Measurements from ENCODE around the gene ACKR3.

ACKR3 gene

DNA sequence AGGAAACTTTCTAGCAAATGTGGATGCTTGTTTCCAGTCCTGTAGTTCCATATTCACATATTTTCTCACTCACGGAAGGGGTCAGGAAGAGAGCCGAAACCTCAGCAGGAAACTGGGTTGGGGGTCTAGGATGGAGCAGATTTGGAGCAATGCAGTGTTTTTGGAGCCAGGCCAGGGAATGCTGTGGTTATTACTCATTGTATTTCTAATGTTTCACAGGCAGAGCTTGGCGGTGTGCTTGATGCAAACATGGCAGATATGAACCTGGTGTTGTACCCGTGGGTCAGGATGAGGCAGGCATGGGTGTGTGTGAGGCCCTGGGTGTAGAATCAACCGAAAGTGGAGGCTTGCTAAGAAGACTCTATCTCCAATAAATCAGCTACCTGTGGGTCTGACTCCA lies 34.6 kb upstream of the ACKR3 start:
- H3K4me1 ChIP-seq (ENCODE audit: insufficient read depth, low read length), result no peaks in the 10 kb centered on the region
- H3K9ac ChIP-seq (ENCODE audit: low read depth, low read length), result no peak overlapping the region
- no peaks in the 10 kb centered on the region for H3K9me3 ChIP-seq (ENCODE audit: insufficient read depth, low read depth, low read length)
- no peak overlapping the region for H3K4me3 ChIP-seq (ENCODE audit: low read length)
- WGBS, result 97% methylated on average over 5 of the region's 5 CpGs
- no peaks in the 10 kb centered on the region for H3K27me3 ChIP-seq (ENCODE audit: insufficient read depth, low read length)
- no peak overlapping the region for H3K27ac ChIP-seq (ENCODE audit: low read depth, low read length)
- H3K36me3 ChIP-seq (ENCODE audit: insufficient read depth, low read length), result no peaks in the 10 kb centered on the region

DNA sequence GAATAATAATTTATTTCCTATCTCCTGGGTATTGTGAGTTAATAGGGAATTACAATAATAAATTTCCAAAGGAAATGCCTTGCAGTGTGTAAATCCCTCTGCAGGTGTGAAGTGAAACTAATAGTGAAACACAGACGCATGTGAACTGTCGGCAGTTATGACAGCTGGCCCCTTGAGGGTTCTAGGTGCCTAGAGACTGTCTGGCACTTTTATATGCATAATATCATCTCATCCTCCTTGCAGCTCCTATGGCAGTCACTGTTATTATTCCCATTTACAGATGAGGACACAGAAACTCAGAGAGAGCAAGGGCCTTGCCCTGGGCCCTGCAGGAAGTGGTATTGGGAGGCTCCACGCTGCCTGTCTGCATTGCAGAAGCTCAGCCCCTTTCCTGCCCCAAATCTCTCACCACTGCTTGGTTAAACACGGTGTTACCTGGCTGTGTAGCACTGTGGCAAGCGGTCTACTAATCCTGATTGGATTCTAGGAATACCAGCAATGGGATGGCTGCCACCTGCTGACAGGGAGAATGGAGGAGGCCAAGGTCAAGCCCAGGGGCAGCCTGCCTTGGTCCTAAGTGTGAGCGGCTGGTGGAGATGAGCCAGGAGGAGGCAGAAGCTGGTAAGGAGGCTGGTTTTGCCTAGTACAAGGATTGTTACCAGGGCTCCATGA lies 32.8 kb upstream of the ACKR3 start:
- Histone ChIP-seq H3K9me3 (ENCODE audit: insufficient read depth, low read depth, low read length) (no peaks in the 10 kb centered on the region), H3K9ac (ENCODE audit: low read depth, low read length) (no peak overlapping the region), H3K27me3 (ENCODE audit: insufficient read depth, low read length) (no peaks in the 10 kb centered on the region), H3K27ac (ENCODE audit: low read depth, low read length) (no peak overlapping the region), H3K4me3 (ENCODE audit: low read length) (no peak overlapping the region), H3K4me1 (ENCODE audit: insufficient read depth, low read length) (no peaks in the 10 kb centered on the region), H3K36me3 (ENCODE audit: insufficient read depth, low read length) (no peaks in the 10 kb centered on the region)
- 71% methylated on average over 6 of the region's 6 CpGs for WGBS

GRCh38 chr2:236538242-236538641 lies 31.4 kb upstream of the ACKR3 start:
- no peaks in the 10 kb centered on the region for H3K9me3 ChIP-seq (ENCODE audit: insufficient read depth, low read depth, low read length)

GRCh38 chr2:236541008-236541562 lies 28.5 kb upstream of the ACKR3 start:
- H3K27ac ChIP-seq (ENCODE audit: low read depth, low read length), result no peak overlapping the region
- no peaks in the 10 kb centered on the region for H3K27me3 ChIP-seq (ENCODE audit: insufficient read depth, low read length)
- H3K9ac ChIP-seq (ENCODE audit: low read depth, low read length), result no peak overlapping the region
- WGBS, result 83% methylated on average over 3 of the region's 4 CpGs
- H3K36me3 ChIP-seq (ENCODE audit: insufficient read depth, low read length), result no peaks in the 10 kb centered on the region
- no peaks in the 10 kb centered on the region for H3K4me1 ChIP-seq (ENCODE audit: insufficient read depth, low read length)
- H3K4me3 ChIP-seq (ENCODE audit: low read length), result no peak overlapping the region
- H3K9me3 ChIP-seq (ENCODE audit: insufficient read depth, low read depth, low read length), result no peaks in the 10 kb centered on the region

More at GRCh38 chr2:236538242-236538641, 31.4 kb upstream of the ACKR3 start:
- Histone ChIP-seq H3K4me1 (ENCODE audit: insufficient read depth, low read length) (no peaks in the 10 kb centered on the region), H3K27ac (ENCODE audit: low read depth, low read length) (no peak overlapping the region), H3K36me3 (ENCODE audit: insufficient read depth, low read length) (no peaks in the 10 kb centered on the region), H3K27me3 (ENCODE audit: insufficient read depth, low read length) (no peaks in the 10 kb centered on the region), H3K9ac (ENCODE audit: low read depth, low read length) (no peak overlapping the region), H3K4me3 (ENCODE audit: low read length) (no peak overlapping the region)
- 89% methylated on average over 5 of the region's 5 CpGs for WGBS

GRCh38 chr2:236544362-236544761 lies 25.3 kb upstream of the ACKR3 start:
- no peak overlapping the region for H3K27ac ChIP-seq (ENCODE audit: low read depth, low read length)
- H3K27me3 ChIP-seq (ENCODE audit: insufficient read depth, low read length), result no peaks in the 10 kb centered on the region
- H3K4me3 ChIP-seq (ENCODE audit: low read length), result no peak overlapping the region
- no peaks in the 10 kb centered on the region for H3K4me1 ChIP-seq (ENCODE audit: insufficient read depth, low read length)
- no peaks in the 10 kb centered on the region for H3K36me3 ChIP-seq (ENCODE audit: insufficient read depth, low read length)
- no peaks in the 10 kb centered on the region for H3K9me3 ChIP-seq (ENCODE audit: insufficient read depth, low read depth, low read length)
- H3K9ac ChIP-seq (ENCODE audit: low read depth, low read length), result no peak overlapping the region
- WGBS, result 94% methylated on average over 13 of the region's 13 CpGs

GRCh38 chr2:236545248-236545658 lies 24.4 kb upstream of the ACKR3 start:
- no peaks in the 10 kb centered on the region for H3K36me3 ChIP-seq (ENCODE audit: insufficient read depth, low read length)
- no peaks in the 10 kb centered on the region for H3K9me3 ChIP-seq (ENCODE audit: insufficient read depth, low read depth, low read length)
- WGBS, result 95% methylated on average over 11 of the region's 11 CpGs
- no peak overlapping the region for H3K4me3 ChIP-seq (ENCODE audit: low read length)
- H3K4me1 ChIP-seq (ENCODE audit: insufficient read depth, low read length), result no peaks in the 10 kb centered on the region
- H3K27ac ChIP-seq (ENCODE audit: low read depth, low read length), result no peak overlapping the region
- H3K9ac ChIP-seq (ENCODE audit: low read depth, low read length), result no peak overlapping the region
- H3K27me3 ChIP-seq (ENCODE audit: insufficient read depth, low read length), result no peaks in the 10 kb centered on the region

DNA sequence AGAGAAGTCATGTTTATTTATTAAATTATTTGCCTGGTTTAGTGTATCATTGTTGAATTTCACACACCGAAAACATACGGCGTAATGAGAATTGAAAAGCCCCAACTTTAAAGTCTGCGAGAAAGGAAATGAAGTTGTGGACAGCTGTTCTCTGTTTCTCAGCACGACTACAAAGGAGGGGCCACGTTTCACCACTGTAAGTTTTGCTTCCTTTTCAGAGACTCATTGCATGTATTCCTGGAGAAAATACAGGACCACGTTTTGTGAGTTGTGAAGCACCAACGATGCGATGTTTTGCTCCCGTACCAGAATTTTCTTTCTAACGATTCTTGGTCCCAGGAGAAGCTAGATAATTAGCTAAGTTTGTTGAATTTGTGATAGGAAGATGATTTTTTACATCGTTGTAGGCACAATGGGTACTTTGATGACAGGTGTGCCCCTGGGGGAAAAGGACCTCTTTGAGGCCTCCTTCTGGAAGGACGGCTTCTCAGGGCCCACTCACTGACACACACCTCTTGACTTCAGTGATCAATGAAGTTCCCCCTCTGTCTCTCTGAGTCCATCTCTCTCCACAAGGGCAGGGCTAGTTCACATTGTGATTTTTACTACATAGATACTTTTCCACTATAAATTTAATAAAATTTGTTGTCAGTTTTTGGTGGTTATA lies 23.7 kb upstream of the ACKR3 start:
- no peak overlapping the region for H3K4me3 ChIP-seq (ENCODE audit: low read length)
- H3K27me3 ChIP-seq (ENCODE audit: insufficient read depth, low read length), result no peaks in the 10 kb centered on the region
- H3K9ac ChIP-seq (ENCODE audit: low read depth, low read length), result no peak overlapping the region
- 92% methylated on average over 13 of the region's 13 CpGs for WGBS
- no peak overlapping the region for H3K27ac ChIP-seq (ENCODE audit: low read depth, low read length)
- H3K36me3 ChIP-seq (ENCODE audit: insufficient read depth, low read length), result no peaks in the 10 kb centered on the region
- no peaks in the 10 kb centered on the region; the same call in 1 of the 2 replicates for H3K4me1 ChIP-seq (ENCODE audit: insufficient read depth, low read length)
- H3K9me3 ChIP-seq (ENCODE audit: insufficient read depth, low read depth, low read length), result no peaks in the 10 kb centered on the region

DNA sequence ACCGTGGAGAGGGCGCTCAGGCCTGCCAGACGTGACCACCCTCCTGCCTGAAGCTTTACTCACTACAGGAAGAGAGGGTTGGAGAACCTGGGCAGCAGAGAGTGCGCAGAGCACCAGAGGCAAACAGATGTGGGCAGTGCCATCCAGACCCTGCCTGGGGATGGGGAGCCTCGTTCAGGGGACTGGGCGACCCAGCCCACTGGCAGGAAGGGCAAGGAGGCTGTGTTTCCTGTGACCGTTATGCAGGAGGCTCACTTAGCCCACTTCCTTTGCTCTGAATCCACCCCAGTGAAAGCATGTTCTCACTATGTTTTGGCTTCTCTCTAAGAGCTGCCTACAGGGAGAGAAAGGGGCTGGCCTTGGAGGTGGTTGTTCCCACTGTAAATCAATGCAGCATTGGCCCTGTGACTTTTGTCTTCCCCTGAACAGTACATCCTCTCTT lies 23.0 kb upstream of the ACKR3 start:
- no peak overlapping the region for H3K27ac ChIP-seq (ENCODE audit: low read depth, low read length)
- H3K9ac ChIP-seq (ENCODE audit: low read depth, low read length), result no peak overlapping the region
- 92% methylated on average over 7 of the region's 7 CpGs for WGBS
- H3K36me3 ChIP-seq (ENCODE audit: insufficient read depth, low read length), result no peaks in the 10 kb centered on the region
- peaks cover 5% of the 10 kb centered on the region for H3K4me1 ChIP-seq (ENCODE audit: insufficient read depth, low read length)
- no peak overlapping the region for H3K4me3 ChIP-seq (ENCODE audit: low read length)
- no peaks in the 10 kb centered on the region for H3K27me3 ChIP-seq (ENCODE audit: insufficient read depth, low read length)
- no peaks in the 10 kb centered on the region for H3K9me3 ChIP-seq (ENCODE audit: insufficient read depth, low read depth, low read length)

- Histone ChIP-seq H3K4me1 (ENCODE audit: insufficient read depth, low read length) (peaks cover 16% of the 10 kb centered on the region), H3K27ac (ENCODE audit: low read depth, low read length) (no peak overlapping the region), H3K9me3 (ENCODE audit: insufficient read depth, low read depth, low read length) (no peaks in the 10 kb centered on the region), H3K36me3 (ENCODE audit: insufficient read depth, low read length) (no peaks in the 10 kb centered on the region), H3K27me3 (ENCODE audit: insufficient read depth, low read length) (no peaks in the 10 kb centered on the region), H3K9ac (ENCODE audit: low read depth, low read length) (no peak overlapping the region), H3K4me3 (ENCODE audit: low read length) (no peak overlapping the region)
- 100% methylated on average over 1 of the region's 1 CpG for WGBS
These were observed 21.9 kb upstream of the ACKR3 start for GRCh38 chr2:236547725-236548124.

GRCh38 chr2:236548179-236548921 lies 21.3 kb upstream of the ACKR3 start:
- no peak overlapping the region for H3K9ac ChIP-seq (ENCODE audit: low read depth, low read length)
- WGBS, result 90% methylated on average over 5 of the region's 5 CpGs
- no peaks in the 10 kb centered on the region for H3K27me3 ChIP-seq (ENCODE audit: insufficient read depth, low read length)
- H3K4me3 ChIP-seq (ENCODE audit: low read length), result no peak overlapping the region
- H3K9me3 ChIP-seq (ENCODE audit: insufficient read depth, low read depth, low read length), result no peaks in the 10 kb centered on the region
- H3K4me1 ChIP-seq (ENCODE audit: insufficient read depth, low read length), result peaks cover 17% of the 10 kb centered on the region
- H3K27ac ChIP-seq (ENCODE audit: low read depth, low read length), result no peak overlapping the region
- no peaks in the 10 kb centered on the region for H3K36me3 ChIP-seq (ENCODE audit: insufficient read depth, low read length)

- H3K27me3 ChIP-seq (ENCODE audit: insufficient read depth, low read length), result no peaks in the 10 kb centered on the region
- WGBS, result 89% methylated on average over 4 of the region's 4 CpGs
- no peak overlapping the region for H3K27ac ChIP-seq (ENCODE audit: low read depth, low read length)
- no peak overlapping the region for H3K9ac ChIP-seq (ENCODE audit: low read depth, low read length)
- H3K4me1 ChIP-seq (ENCODE audit: insufficient read depth, low read length), result peaks cover 17% of the 10 kb centered on the region
- H3K9me3 ChIP-seq (ENCODE audit: insufficient read depth, low read depth, low read length), result no peaks in the 10 kb centered on the region
- H3K36me3 ChIP-seq (ENCODE audit: insufficient read depth, low read length), result no peaks in the 10 kb centered on the region
- H3K4me3 ChIP-seq (ENCODE audit: low read length), result no peak overlapping the region
These were observed 20.5 kb upstream of the ACKR3 start for GRCh38 chr2:236549165-236549564.

Measured in HUES64 (cell line).